K562 (cell line): ENCODE data around the gene METAP2.

Source experiments
- ARID4B ChIP-seq: sonication (generic); formaldehyde crosslinking; IDR thresholded peaks from 2 replicates; pipeline ENCODE4 v1.8.0; 2022; ENCODE audit warnings: mild to moderate bottlenecking, missing genetic modification reagents
- CTCF ChIP-seq, 3 experiments: IDR thresholded peaks in 2 of 3; conservative IDR thresholded peaks in 1 of 3; 2 replicates each; pipeline ENCODE4 v1.5.1; 2011 to 2012; ENCODE audit warnings: low read length in 3 of 3, mild to moderate bottlenecking in 3 of 3, control low read depth in 2 of 3, improper control_type of control experiment in 1 of 3, inconsistent platforms in 1 of 3, low read depth in 1 of 3, mixed read lengths in 1 of 3, moderate library complexity in 1 of 3; ENCODE audit not compliant: insufficient read depth in 2 of 3
- EZH2 ChIP-seq: IDR thresholded peaks from 2 replicates; pipeline ENCODE4 v1.6.1; 2012; ENCODE audit warnings: low read depth, mild to moderate bottlenecking, inconsistent platforms, low read length, borderline replicate concordance
- GABPA ChIP-seq: fragments of 200-800 bp; sonication (Bioruptor generic); conservative IDR thresholded peaks from 2 replicates; pipeline ENCODE4 v1.6.1; 2016; ENCODE audit warnings: low read depth, missing genetic modification characterization, missing compliant biosample characterization
- HDAC8 ChIP-seq: fragments of 450-650 bp; IDR thresholded peaks from 2 replicates; pipeline ENCODE4 v1.6.1; 2016; ENCODE audit warnings: mild to moderate bottlenecking, missing genetic modification characterization, moderate library complexity, missing compliant biosample characterization
- RBM34 ChIP-seq: fragments of 200-400 bp; formaldehyde crosslinking; IDR thresholded peaks from 2 replicates; pipeline ENCODE4 v1.6.1; 2018; ENCODE audit warnings: low read length, borderline replicate concordance; ENCODE audit not compliant: insufficient read depth
- SRF ChIP-seq, 2 experiments: fragments of 250-450, 450-650 bp in 1 of 2; sonication (Bioruptor Pico) in 1 of 2; sonication (generic) in 1 of 2; formaldehyde crosslinking; IDR thresholded peaks; 2 replicates each; pipeline versions ENCODE4 v1.5.0 to v1.5.1; 2020 to 2022; ENCODE audit warnings: mild to moderate bottlenecking in 1 of 2, missing genetic modification reagents in 1 of 2
- TF ChIP-seq, protein P1 (sequence below), 2 experiments: fragments of 450-650 bp in 1 of 2; IDR thresholded peaks; 2 replicates each; pipeline ENCODE4 v1.6.1; 2011 to 2017; ENCODE audit warnings: low read depth in 2 of 2, antibody characterized with exemption in 1 of 2, borderline replicate concordance in 1 of 2, low read length in 1 of 2, mild to moderate bottlenecking in 1 of 2, mixed read lengths in 1 of 2; ENCODE audit not compliant: control insufficient read depth in 1 of 2
- TF ChIP-seq, protein P2 (sequence below): conservative IDR thresholded peaks from 2 replicates; pipeline ENCODE4 v1.6.1; 2011; ENCODE audit warnings: low read depth, mild to moderate bottlenecking, low read length; ENCODE audit not compliant: control insufficient read depth
- TF ChIP-seq, protein P3 (sequence below): sonication (generic); formaldehyde crosslinking; IDR thresholded peaks from 2 replicates; pipeline ENCODE4 v1.8.0; 2022; ENCODE audit warnings: mild to moderate bottlenecking, missing genetic modification reagents

DNA sequence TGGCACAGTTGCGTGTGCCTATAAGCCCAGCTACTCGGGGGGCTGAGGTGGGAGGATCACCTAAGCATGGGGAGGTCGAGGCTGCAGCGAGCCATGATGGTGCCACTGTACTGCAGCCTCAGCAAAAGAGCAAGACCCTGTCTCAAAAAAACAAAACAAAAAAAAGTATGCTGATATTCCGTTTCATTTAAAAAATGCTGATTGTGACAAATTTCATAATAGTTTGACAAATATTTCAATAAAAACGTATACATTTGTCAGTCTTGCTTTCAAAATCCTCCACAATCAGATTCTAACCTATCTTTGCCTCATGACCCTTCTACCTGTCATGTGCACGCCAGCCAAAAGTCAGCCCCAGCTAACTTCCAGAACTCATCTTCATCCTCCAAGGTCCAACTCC lies 67.5 kb downstream of the METAP2 start:
- no peak for TF ChIP-seq ARID4B (CRISPR knock-in tag)
- no peak for TF ChIP-seq SRF (CRISPR knock-in tag; IDR thresholded peaks at IDR 0.05)
- TF ChIP-seq GABPA (tag): no peak
- no peak for TF ChIP-seq HDAC8 (tag)
- TF ChIP-seq EZH2: no peak
- TF ChIP-seq CTCF (IDR thresholded peaks at IDR 0.05 in 2 of 3, conservative IDR thresholded peaks at IDR 0.05 in 1 of 3; ENCODE audit: insufficient read depth in 2 of 3, low read depth in 1 of 3, low read length in 3 of 3): no peak
- TF ChIP-seq RBM34: no peak
- TF ChIP-seq, protein P1, sequence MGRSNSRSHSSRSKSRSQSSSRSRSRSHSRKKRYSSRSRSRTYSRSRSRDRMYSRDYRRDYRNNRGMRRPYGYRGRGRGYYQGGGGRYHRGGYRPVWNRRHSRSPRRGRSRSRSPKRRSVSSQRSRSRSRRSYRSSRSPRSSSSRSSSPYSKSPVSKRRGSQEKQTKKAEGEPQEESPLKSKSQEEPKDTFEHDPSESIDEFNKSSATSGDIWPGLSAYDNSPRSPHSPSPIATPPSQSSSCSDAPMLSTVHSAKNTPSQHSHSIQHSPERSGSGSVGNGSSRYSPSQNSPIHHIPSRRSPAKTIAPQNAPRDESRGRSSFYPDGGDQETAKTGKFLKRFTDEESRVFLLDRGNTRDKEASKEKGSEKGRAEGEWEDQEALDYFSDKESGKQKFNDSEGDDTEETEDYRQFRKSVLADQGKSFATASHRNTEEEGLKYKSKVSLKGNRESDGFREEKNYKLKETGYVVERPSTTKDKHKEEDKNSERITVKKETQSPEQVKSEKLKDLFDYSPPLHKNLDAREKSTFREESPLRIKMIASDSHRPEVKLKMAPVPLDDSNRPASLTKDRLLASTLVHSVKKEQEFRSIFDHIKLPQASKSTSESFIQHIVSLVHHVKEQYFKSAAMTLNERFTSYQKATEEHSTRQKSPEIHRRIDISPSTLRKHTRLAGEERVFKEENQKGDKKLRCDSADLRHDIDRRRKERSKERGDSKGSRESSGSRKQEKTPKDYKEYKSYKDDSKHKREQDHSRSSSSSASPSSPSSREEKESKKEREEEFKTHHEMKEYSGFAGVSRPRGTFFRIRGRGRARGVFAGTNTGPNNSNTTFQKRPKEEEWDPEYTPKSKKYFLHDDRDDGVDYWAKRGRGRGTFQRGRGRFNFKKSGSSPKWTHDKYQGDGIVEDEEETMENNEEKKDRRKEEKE (IDR thresholded peaks at IDR 0.05; ENCODE audit: borderline replicate concordance in 1 of 2, control insufficient read depth in 1 of 2, low read depth in 2 of 2, low read length in 1 of 2): no peak
- TF ChIP-seq, protein P2, sequence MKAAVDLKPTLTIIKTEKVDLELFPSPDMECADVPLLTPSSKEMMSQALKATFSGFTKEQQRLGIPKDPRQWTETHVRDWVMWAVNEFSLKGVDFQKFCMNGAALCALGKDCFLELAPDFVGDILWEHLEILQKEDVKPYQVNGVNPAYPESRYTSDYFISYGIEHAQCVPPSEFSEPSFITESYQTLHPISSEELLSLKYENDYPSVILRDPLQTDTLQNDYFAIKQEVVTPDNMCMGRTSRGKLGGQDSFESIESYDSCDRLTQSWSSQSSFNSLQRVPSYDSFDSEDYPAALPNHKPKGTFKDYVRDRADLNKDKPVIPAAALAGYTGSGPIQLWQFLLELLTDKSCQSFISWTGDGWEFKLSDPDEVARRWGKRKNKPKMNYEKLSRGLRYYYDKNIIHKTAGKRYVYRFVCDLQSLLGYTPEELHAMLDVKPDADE: no peak
- TF ChIP-seq, protein P3, sequence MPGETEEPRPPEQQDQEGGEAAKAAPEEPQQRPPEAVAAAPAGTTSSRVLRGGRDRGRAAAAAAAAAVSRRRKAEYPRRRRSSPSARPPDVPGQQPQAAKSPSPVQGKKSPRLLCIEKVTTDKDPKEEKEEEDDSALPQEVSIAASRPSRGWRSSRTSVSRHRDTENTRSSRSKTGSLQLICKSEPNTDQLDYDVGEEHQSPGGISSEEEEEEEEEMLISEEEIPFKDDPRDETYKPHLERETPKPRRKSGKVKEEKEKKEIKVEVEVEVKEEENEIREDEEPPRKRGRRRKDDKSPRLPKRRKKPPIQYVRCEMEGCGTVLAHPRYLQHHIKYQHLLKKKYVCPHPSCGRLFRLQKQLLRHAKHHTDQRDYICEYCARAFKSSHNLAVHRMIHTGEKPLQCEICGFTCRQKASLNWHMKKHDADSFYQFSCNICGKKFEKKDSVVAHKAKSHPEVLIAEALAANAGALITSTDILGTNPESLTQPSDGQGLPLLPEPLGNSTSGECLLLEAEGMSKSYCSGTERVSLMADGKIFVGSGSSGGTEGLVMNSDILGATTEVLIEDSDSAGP (CRISPR knock-in tag): no peak
